Sciatic nerve (tissue), 2 donors: ENCODE measurements around the gene BNIP5. TPM values are rescaled to one million over a fixed set of nuclear protein-coding genes. Genes with fewer than 3 reads are reported as not detected.

Source experiments
- ATAC-seq: fragments of 200-7000 bp; cut with Tn5 transposase; one replicate; pipeline ENCODE4 v1.9.1; 2020; ENCODE audit warnings: mild to moderate bottlenecking, moderate library complexity
- DNase-seq: peaks from one replicate; pipeline ENCODE4 v3.0.0-alpha.2; 2020; ENCODE audit warnings: low spot score
- intact Hi-C: fragments of 100-400 bp; cut with DNase I; formaldehyde crosslinking; loops from one replicate; pipeline ENCODE4 v1.14.2; 2022
- total RNA-seq: library from RNA; stranded (reverse); fragmentation: NEBNext Ultra II Directional; extraction: Animal tissue kit (Norgen Biotek cat#: 25700); gene quantifications from one replicate; pipeline ENCODE4 v1.2.1, GENCODE V29; 2021
- donor health status: DM: no; HTN: no; CAD: no.
- donor health status: DM: no; HTN: no; CAD: no.

BNIP5 gene
- total RNA-seq, 1 donor from 2014 or later = not detected

DNA sequence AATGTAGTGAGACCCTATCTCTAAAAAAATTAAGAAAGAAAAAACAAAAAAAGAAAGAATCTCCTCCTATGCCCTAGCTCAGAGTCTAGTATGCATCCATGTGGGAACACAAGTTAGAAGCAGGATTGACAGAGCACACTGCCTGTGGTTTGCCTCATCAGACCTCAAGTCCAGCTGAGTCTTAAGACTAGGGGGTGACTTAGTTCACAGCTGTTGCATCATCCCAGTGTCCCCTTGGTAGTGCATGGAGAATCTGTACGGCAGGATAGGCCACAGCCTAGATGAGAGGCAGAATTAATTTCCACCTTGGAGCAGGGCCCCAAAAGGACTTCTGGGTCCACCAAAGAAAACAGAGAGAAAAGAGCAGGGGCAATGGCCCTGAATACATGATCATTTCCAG, 53.1 kb downstream of the BNIP5 start:
- DNase-seq (no peak), ATAC-seq (no peak)
- intact Hi-C loops = no loop called here

DNA sequence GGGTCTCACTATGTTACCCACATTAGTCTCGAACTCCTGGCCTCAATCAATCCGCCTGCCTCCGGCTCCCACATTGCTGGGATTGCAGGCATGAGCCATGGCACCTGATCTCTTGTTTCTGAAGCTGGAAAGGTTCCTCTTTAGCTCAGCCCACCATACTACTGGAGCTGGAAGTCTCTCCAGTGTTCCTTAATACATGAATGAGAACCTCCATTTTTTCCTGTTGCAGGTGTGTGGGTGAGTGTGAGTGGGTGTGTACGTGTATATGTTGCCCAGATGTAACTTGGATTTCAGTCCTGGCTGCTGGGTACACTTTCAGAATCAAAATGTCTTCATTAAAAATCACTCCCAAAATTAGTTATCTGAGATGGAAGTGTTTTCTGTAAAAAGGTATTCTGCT, 55.7 kb downstream of the BNIP5 start:
- intact Hi-C loops = no loop called here
- DNase-seq = no peak
- no peak for ATAC-seq

DNA sequence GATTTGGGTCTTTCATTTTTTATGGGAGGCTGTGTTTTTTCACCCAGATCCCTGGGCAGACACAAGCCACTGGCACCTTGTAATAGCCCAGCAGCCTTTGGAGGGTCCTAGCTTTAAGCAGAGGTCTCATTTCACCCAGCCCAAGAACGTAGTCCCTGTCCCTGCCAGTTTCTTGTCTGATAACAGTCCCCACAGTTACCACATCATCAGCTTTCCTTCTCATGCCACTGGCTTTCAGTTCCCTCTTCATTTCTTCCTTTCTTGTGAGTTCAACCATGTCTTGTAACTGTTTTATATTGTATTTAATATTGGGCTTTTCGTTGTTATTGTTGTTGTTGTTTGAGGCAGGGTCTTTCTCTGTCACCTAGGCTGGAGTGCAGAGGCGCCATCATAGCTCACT, 56.2 kb downstream of the BNIP5 start:
- DNase-seq (no peak), ATAC-seq (no peak)
- intact Hi-C loops = no loop called here

DNA sequence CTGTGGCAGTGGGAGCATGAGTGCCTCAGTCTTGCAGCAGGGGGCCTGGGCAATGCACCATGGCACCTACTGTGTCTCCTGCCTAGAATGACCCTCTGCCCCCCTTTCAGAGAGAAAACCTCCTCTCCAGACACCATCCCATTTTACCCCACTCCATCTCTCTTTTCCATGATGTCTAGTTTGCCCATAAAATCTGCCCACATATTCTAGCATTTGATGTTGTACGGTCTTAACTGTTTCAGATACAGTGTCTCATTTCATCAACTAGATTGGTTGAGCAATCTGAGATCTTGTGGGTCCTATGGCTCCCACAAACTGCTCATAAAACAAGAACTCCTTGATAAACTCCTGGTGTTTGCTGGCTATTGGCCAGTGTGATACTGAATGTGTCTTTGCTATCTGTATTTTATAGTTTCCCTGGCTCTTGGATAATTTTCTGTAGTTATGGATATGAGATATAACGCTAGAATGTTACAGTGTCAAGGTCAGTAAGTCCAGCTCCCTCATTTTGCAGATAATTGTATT, 58.7 kb downstream of the BNIP5 start:
- DNase-seq = no peak
- no peak for ATAC-seq
- intact Hi-C loops = no loop called here

DNA sequence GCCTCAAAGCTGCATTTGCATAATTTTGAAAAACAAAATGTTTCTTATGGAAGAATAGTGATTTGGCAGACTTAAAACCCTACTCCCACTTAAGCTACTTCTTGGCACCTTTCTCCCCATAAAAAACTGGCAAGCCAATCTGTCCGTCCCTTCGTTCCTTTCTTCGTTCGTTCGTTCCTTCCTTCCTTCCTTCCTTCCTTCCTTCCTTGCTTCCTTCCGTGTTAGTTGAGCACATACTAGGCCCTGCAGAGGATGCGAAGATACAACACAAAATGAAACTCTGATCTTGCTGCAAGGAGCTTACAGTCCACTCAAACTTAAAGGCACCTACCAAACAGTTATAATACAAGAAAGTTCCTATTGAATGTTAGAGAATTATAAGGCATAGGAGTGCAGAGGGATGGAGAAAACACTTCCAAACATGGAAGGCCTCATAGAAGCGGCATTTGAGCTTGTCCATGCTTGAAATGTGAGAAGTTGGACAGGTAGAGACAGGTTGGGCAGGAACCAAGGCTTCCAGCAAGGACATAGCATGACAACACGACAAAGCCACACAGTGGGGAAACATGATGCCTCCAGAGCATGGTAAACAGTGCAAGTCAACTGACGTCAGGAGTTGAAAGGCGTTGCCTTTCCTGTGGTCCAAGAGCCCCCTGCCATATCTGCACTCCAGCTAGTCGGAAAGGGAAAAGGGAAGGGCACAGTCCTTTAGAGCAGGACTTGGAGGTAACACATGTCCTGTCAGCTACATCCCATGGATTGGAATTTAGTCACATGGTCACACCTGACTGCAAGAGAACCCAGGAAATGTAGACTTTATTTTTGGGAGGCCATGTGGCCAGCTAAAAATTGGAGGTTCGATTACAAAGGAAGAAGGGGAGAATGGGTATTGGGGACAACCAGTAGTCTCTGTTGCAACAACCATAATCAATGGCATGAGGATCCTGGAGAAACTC, 59.8 kb downstream of the BNIP5 start:
- DNase-seq (no peak), ATAC-seq (no peak)
- intact Hi-C loops = no loop called here

DNA sequence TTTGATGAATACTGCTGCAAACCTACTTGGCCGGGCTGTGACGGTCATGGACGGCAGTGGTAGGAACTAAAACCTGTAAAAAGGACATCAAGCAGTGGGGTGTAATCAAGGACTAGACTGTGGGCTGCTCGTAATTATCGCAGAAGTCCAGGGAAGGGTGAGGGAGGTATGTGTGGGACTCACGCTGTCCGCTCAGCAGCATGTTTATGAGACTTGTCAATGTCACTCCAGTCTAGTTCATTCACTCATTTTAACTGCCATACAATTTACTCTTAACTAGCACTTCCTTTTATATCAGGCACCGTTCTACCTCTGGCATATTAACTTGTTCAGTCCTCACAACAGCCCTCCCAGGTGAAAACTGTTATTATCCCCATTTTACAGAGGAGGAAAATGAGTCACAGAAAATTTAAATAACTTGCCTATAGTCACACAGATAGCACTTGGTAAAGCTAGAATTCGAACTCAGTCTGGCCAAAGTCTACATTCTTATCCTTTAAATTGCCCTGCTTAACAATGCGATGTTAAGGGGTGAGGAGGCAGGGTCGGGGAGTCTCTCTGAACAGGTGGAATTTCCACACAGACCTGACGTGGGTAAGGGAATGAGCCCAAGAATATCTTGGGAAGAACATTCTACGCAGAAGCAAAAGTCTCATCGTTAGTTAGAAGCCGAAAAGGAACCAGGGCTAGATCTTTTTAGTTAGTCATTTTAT, 62.7 kb downstream of the BNIP5 start:
- DNase-seq (no peak), ATAC-seq (no peak)
- intact Hi-C loops = no loop called here

DNA sequence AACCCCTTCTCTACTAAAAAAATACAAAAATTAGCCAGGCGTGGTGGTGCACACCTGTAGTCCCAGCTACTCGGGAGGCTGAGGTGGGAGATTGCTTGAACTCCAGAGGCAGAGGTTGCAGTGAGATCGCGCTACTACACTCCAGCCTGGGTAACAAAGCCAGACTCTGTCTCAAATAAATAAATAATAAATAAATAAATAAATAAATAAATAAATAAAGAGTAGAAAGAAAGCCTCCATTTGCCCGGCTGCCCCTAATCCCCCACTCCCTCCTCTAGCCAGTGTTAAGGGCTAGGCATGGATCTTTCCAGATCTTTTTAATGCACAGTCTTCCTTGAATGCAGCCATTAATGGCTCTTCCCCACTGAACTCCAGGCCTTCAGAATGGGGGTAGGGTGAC, 63.6 kb downstream of the BNIP5 start:
- DNase-seq = no peak
- intact Hi-C loops = no loop called here
- ATAC-seq = no peak

DNA sequence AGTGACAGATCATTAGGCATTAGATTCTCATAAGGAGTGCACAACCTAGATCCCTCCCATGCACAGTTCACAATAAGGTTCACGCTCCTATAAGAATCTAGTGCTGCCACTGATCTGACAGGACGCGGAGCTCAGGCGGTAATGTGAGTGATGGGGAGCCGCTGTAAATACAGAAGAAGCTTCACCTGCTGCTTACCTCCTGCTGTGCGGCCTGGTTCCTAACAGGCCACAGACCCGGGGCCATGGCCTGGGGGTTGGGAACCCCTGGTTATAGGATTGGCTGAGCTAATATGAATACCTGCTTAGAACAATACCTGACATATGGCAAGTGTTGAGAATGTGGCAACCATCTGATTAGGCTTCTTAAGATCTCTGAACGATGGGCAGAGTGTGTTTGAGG, 64.5 kb downstream of the BNIP5 start:
- intact Hi-C loops = no loop called here
- ATAC-seq (no peak), DNase-seq (no peak)

DNA sequence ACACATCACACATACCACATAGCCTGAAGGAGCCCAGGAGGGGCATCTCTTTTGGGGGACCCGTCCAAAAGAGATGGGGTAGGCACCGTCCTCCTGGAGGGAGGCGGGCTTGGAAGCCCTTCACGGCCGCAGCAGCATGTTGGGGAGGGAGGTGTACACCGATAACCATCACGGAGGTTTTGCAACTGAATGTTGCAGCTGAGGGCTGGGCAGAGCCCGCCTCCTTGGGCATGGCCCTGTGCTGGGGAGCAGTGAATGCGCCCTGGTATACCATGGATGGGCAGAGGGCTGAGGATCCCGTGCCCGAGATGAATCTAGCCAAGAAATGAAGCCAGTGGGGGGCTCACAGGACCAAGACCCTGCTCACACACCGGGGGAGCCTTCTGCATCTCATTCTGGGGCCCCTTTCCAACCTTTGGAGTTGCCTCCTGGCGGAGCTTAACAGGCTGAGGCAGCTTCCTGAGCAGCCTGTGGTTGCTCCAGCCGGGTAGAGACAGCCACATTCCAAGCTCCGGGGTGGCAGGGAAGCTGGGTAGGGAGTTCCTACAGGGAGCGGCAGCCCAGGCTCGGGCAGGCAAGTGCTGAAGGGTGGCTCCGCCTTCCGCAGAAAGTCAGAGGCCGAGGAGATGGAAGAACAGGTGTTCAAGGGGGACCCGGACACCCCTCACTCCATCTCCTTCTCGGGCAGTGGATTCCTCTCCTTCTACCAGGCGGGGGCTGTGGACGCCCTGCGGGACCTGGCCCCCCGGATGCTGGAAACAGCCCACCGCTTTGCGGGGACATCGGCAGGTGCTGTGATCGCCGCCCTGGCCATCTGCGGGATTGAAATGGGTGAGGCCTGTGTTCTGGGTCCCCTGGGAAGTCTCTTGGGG, 66.6 kb downstream of the BNIP5 start, which contains the start of gene PNPLA1:
PNPLA1 (plus strand) TSS at position 227 of the 872 bp plus-strand sequence; CDS start at position 627, 400 bp downstream.
- intact Hi-C loops = no loop called here
- no peak for DNase-seq
- no peak for ATAC-seq

DNA sequence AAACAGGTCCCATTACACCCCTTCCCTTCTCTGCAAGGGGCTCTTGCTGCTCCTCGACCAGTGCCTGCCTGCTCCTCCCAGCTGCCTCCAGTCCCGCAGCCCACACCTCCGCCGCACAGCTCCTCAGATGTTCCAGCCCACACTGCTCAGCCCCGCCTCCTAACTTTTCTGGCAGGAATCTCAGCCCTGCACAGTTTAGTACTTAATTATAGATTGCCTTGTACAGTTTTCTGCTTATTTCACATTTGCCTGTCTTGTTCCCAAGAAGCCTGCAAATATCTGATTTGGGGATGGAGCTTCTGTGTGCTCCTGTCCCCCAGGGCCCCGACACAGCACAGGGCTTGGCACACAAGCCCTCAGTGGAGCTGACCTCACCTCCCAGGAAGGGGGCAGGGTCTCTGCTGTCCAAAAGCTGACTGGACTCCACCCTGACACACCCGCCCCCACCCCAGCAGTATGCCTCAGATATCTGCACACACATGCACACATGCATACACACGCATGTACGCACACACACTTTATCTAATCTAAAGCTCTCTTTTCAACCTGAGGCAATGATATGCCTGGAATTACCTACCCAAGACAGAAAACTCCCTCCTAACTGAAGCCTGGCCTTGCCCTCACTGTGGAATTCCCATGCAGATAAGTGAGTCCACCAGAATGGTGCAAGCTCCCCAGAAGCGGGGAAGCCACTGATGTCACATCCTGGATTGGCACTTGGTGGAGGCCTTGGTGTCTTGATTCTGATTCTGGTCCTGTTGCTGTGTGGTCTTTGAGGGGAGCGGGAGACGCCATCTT, 68.0 kb downstream of the BNIP5 start:
- ATAC-seq (peak; percentile 66), DNase-seq (no peak)
- intact Hi-C loops = no loop called here

DNA sequence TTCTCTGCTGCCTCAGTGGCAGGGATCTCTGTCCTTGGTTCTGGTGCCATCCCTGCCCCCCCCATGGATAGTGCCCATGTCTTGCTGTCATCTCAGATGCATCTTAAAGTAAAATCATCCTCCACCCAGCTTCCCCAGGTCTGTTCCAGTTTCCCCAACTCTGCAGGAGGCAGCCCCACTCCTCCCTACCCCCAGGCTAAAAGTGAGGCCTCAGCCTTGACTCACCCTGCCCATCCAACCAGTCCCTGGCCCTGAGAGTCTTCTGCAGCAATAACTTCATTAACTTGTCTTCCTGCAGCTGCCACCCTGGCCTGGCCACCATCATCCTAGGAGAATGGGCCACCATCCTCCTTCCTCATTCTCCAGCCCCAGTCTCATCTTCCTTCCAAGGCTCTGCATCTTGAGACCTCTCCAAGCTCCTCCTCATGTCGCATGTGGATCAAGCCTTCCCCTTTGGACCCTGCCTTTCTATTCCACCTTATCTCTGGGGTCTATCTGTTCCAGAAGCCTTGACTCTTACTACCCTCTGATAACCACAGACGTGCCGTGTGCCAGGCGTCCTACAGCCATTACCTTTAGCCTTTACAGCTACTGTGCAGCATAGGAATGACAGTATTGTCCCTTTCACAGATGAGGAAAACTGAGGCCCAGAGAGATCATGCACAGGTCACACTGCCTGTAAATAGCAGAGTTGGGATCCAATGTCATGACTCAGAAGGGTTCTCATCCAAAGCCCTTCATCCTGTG, 68.8 kb downstream of the BNIP5 start:
- ATAC-seq (no peak), DNase-seq (no peak)
- intact Hi-C loops = no loop called here

DNA sequence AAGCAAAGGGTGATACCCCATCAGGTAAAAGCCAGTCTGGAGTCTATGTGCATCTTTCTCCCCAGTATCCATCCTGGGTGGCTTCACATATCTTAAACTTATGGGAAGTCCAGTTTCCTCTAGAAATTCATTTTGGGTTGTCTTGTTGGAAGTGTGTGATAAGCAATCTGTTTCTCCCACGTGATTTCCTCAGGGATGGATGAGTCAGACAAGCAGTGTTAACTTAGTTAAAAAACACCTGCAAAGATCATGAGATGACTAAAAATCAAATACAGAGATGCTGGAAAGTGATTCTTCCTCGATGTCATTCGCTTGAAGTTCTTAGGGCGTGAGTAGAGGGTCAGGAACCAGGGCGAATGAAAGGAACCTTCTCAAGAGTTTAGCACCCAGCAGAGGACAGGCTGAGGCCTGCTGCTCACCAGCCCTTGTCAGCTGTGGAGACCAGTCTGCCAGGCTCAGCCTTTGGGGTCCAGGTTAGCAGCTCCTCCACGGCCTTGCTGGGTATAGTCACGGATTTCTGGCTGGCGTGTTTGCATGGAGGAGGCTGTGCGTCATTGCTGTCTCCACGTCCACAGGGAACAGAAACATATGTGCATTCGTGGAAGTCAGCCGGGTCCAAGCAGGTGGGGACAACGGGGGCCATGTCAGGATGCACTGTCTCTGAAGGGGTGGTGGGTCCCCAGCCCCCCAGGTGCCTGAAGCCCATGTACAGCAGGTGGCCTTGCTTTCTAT, 69.6 kb downstream of the BNIP5 start:
- ATAC-seq = no peak
- intact Hi-C loops = no loop called here
- DNase-seq = no peak

Other genes starting within 250 kb of the BNIP5 start
- gene MAPK13, start 206.4 kb downstream of the BNIP5 start, total RNA-seq = 12.8 TPM
- gene BRPF3, start 140.1 kb downstream of the BNIP5 start, total RNA-seq = 36.6 TPM
- gene PNPLA1, start 66.8 kb downstream of the BNIP5 start, total RNA-seq = 0.22 TPM
- 6.7 TPM for gene ETV7, start 50.8 kb upstream of the BNIP5 start, total RNA-seq
- 0.18 TPM for gene PXT1, start 106.0 kb upstream of the BNIP5 start, total RNA-seq
- gene KCTD20, start 106.1 kb upstream of the BNIP5 start, total RNA-seq = 56.6 TPM
- gene STK38, start 210.6 kb upstream of the BNIP5 start, total RNA-seq = 39.7 TPM